HG03064 (cell line): ENCODE data around the gene NMT1.
"Not testable (repeated sequence)": the region's sequence is repeated elsewhere in the genome, so short reads cannot be mapped to it uniquely, and the experiment has no call there.

Source experiments
- ATAC-seq: cut with Tn5 transposase; IDR thresholded peaks from one replicate; pipeline ENCODE4 v1.9.1; 2021; ENCODE audit warnings: low read depth; ENCODE audit not compliant: unreplicated experiment

Gene NMT1

GRCh38 chr17:45117334-45117733 is 56.2 kb downstream of the NMT1 start:
- no peak for ATAC-seq

GRCh38 chr17:45117848-45118646 is 56.9 kb downstream of the NMT1 start:
- ATAC-seq: no peak

GRCh38 chr17:45118691-45119090 is 57.6 kb downstream of the NMT1 start:
- no peak for ATAC-seq

- ATAC-seq: no peak
Measured at GRCh38 chr17:45119964-45120363, 58.8 kb downstream of the NMT1 start.

- no peak for ATAC-seq
Measured at GRCh38 chr17:45120558-45120957, 59.4 kb downstream of the NMT1 start.

GRCh38 chr17:45121055-45121454 is 59.9 kb downstream of the NMT1 start:
- ATAC-seq: no peak

GRCh38 chr17:45123076-45123770 is 62.1 kb downstream of the NMT1 start:
- ATAC-seq: no peak

GRCh38 chr17:45123930-45124796 is 63.0 kb downstream of the NMT1 start:
- ATAC-seq: no peak

GRCh38 chr17:45124797-45125122 is 63.6 kb downstream of the NMT1 start:
- not testable (repeated sequence) for ATAC-seq

GRCh38 chr17:45125509-45125908 is 64.4 kb downstream of the NMT1 start:
- no peak for ATAC-seq

- ATAC-seq: no peak
Measured at GRCh38 chr17:45127207-45127547, 66.1 kb downstream of the NMT1 start.

GRCh38 chr17:45127548-45128300 is 66.6 kb downstream of the NMT1 start:
- ATAC-seq: no peak

- ATAC-seq: no peak
Measured at GRCh38 chr17:45128331-45128730, 67.2 kb downstream of the NMT1 start.

- ATAC-seq: no peak
Measured at GRCh38 chr17:45128989-45129388, 67.9 kb downstream of the NMT1 start.

GRCh38 chr17:45129426-45129939 is 68.4 kb downstream of the NMT1 start:
- no peak for ATAC-seq

GRCh38 chr17:45129940-45130680 is 69.0 kb downstream of the NMT1 start:
- ATAC-seq: no peak

GRCh38 chr17:45130681-45131615 is 69.8 kb downstream of the NMT1 start:
- no peak for ATAC-seq

- ATAC-seq: no peak
Measured at GRCh38 chr17:45131616-45132319, 70.7 kb downstream of the NMT1 start.
